VCaP (cell line): ENCODE data around the gene PNCK.

Experiments
- H3K27ac ChIP-seq: fragments of 450-650 bp; 2 replicates; pipeline ENCODE4 v1.5.1; 2017
- TF ChIP-seq, protein P1 (sequence below): fragments of 450-650 bp; conservative IDR thresholded peaks from 2 replicates; pipeline ENCODE4 v1.5.1; 2017; ENCODE audit warnings: mild to moderate bottlenecking, moderate library complexity

Gene PNCK

GRCh38 chrX:153641627-153642026, 32.0 kb downstream of the PNCK start:
- TF ChIP-seq, protein P1, sequence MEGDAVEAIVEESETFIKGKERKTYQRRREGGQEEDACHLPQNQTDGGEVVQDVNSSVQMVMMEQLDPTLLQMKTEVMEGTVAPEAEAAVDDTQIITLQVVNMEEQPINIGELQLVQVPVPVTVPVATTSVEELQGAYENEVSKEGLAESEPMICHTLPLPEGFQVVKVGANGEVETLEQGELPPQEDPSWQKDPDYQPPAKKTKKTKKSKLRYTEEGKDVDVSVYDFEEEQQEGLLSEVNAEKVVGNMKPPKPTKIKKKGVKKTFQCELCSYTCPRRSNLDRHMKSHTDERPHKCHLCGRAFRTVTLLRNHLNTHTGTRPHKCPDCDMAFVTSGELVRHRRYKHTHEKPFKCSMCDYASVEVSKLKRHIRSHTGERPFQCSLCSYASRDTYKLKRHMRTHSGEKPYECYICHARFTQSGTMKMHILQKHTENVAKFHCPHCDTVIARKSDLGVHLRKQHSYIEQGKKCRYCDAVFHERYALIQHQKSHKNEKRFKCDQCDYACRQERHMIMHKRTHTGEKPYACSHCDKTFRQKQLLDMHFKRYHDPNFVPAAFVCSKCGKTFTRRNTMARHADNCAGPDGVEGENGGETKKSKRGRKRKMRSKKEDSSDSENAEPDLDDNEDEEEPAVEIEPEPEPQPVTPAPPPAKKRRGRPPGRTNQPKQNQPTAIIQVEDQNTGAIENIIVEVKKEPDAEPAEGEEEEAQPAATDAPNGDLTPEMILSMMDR, result no peak
- H3K27ac ChIP-seq, result no peak overlapping the region

DNA sequence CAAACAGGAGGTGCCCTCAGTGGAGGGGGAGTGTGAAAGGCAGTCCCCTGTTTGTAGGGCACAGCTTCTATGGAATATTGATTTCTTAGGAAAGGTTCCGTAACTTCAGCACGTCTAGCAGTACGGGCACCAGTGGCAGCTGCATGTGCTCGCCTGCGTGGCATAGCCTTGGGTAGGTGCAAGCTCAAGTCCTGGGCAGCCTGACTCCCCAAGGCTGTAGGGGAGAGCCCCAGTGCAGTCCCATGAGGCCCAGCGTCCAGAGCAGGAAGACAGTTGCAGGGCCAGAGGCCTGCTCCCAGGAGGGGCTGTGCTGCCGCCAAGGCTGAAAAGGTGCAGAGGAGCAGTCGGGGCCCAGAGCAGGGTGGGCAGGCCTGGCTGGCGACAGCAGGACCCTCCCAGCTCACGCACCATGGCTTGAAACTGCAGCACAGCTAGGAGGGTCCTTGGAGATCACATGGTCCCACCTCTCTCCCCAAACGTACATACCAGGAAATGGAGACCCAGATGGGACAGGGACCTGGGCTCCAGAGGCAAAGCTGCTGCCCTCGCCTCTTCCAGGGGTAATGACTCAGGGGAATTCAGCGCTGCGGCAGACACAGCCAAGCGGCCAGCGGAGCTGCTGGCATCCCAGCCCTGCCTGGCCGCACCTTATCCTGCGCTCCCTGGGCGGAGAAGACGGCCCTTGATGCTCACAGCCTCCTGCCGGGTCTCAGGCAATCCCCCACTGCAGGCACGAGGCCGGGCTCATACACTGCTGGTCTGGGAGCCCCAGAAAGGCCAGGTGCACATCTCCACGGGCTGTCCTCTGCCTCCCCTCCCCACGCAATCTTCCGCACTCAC, 32.7 kb downstream of the PNCK start:
- TF ChIP-seq, protein P1, result no peak
- no peak overlapping the region for H3K27ac ChIP-seq

- TF ChIP-seq, protein P1, result no peak
Observed at GRCh38 chrX:153640045-153640686, 33.4 kb downstream of the PNCK start.

GRCh38 chrX:153639177-153640044, 34.2 kb downstream of the PNCK start:
- TF ChIP-seq, protein P1, result no peak
- no peak overlapping the region for H3K27ac ChIP-seq

More at GRCh38 chrX:153640045-153640686, 33.4 kb downstream of the PNCK start:
- H3K27ac ChIP-seq, result no peak overlapping the region

GRCh38 chrX:153638436-153639176, 35.0 kb downstream of the PNCK start:
- TF ChIP-seq, protein P1, result no peak

DNA sequence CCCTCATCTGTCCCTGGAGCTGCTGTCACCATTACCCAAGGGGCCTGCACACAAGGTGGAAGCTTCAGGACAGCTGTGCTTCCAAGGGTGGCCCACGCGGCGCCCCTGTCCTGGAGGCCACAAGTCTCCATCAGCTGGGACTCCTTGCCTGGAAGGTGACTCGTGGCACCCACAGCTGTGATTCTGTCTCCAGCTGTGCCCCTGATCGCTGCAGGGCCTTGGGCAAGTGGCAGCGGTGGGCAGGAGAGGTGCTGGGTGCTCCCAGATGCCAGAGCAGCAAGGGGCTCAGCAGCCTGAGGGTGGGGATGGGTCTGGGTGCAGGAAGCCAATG, 35.6 kb downstream of the PNCK start:
- H3K27ac ChIP-seq, result no peak overlapping the region
- TF ChIP-seq, protein P1, result no peak

More at GRCh38 chrX:153638436-153639176, 35.0 kb downstream of the PNCK start:
- no peak overlapping the region for H3K27ac ChIP-seq
